Common myeloid progenitor, CD34-positive (primary cell): ENCODE measurements around the gene PKD1L1.

ENCODE experiments used
- CTCF ChIA-PET: fragments of 350-600 bp; sonication (Branson Sonifier 250); formaldehyde crosslinking; loops from one replicate; lab custom pipeline; 2021; ENCODE audit warnings: antibody characterized with exemption; lab: Charles Lee
- POLR2A ChIA-PET: fragments of 350-600 bp; sonication (Branson Sonifier 250); formaldehyde crosslinking; loops from one replicate; lab custom pipeline; 2021; ENCODE audit warnings: antibody characterized with exemption; lab: Charles Lee
- DNase-seq, 3 donors: peaks; one replicate each; pipeline versions ENCODE4 v3.0.0 to v3.0.0-alpha.2; 2013
- H3K27ac ChIP-seq, 2 experiments: 1 replicate in 1 of 2; 2 replicates in 1 of 2; pipeline ENCODE4 v1.7.0; 2013; ENCODE audit warnings: inconsistent platforms in 2 of 2, low read length in 2 of 2, mild to moderate bottlenecking in 2 of 2, low read depth in 1 of 2, moderate library complexity in 1 of 2; ENCODE audit not compliant: severe bottlenecking in 2 of 2, insufficient read depth in 1 of 2, poor library complexity in 1 of 2
- H3K27me3 ChIP-seq, 5 experiments: replicated peaks in 2 of 5; 1 replicate in 3 of 5; 2 replicates in 2 of 5; pipeline versions ENCODE4 v1.6.1 to v1.7.0; 2013; ENCODE audit warnings: low read length in 4 of 5, mild to moderate bottlenecking in 2 of 5, moderate library complexity in 2 of 5, inconsistent platforms in 1 of 5; ENCODE audit not compliant: insufficient read depth in 5 of 5, control insufficient read depth in 4 of 5
- H3K36me3 ChIP-seq, 4 experiments: 1 replicate in 2 of 4; 2 replicates in 2 of 4; pipeline versions ENCODE4 v1.6.1 to v1.7.0; 2013; ENCODE audit warnings: low read length in 3 of 4, control low read depth in 1 of 4, mild to moderate bottlenecking in 1 of 4; ENCODE audit not compliant: control insufficient read depth in 4 of 4, insufficient read depth in 4 of 4
- H3K4me1 ChIP-seq, 4 experiments: 1 replicate in 3 of 4; 2 replicates in 1 of 4; pipeline versions ENCODE4 v1.6.1 to v1.7.1; 2013; ENCODE audit warnings: low read length in 3 of 4, mild to moderate bottlenecking in 3 of 4, control low read depth in 1 of 4, inconsistent platforms in 1 of 4, moderate library complexity in 1 of 4; ENCODE audit not compliant: control insufficient read depth in 4 of 4, insufficient read depth in 4 of 4; ENCODE audit errors: control extremely low read depth in 1 of 4
- H3K4me3 ChIP-seq, 7 experiments: 1 replicate in 4 of 7; 2 replicates in 3 of 7; pipeline versions ENCODE4 v1.5.1 to v1.7.0; 2013; ENCODE audit warnings: mild to moderate bottlenecking in 7 of 7, low read length in 6 of 7, moderate library complexity in 6 of 7, inconsistent platforms in 2 of 7, low read depth in 2 of 7, control low read depth in 1 of 7; ENCODE audit not compliant: insufficient read depth in 4 of 7, control insufficient read depth in 1 of 7; ENCODE audit errors: extremely low read depth in 1 of 7
- H3K9me3 ChIP-seq, 5 experiments: 1 replicate in 4 of 5; 2 replicates in 1 of 5; pipeline versions ENCODE4 v1.6.1 to v1.7.1; 2013; ENCODE audit warnings: low read length in 4 of 5, mild to moderate bottlenecking in 2 of 5, inconsistent platforms in 1 of 5, low read depth in 1 of 5, moderate library complexity in 1 of 5; ENCODE audit not compliant: control insufficient read depth in 4 of 5, insufficient read depth in 2 of 5; ENCODE audit errors: control extremely low read depth in 1 of 5
- WGBS: methylation state at CpG from one replicate; pipeline ENCODE4 v1.1.5; 2013; ENCODE audit not compliant: insufficient coverage; 5-methylcytosine and 5-hydroxymethylcytosine counted together

Gene PKD1L1

GRCh38 chr7:47735431-47736345 lies 212.6 kb downstream of the PKD1L1 start:
- Histone ChIP-seq H3K9me3 (no peaks in the 10 kb centered on the region), H3K4me1 (no peaks in the 10 kb centered on the region), H3K36me3 (no peaks in the 10 kb centered on the region), H3K4me3 (no peak overlapping the region), H3K27me3 (peaks cover 0 to 4% (median 0%) of the 10 kb centered on the region in 5 experiments), H3K27ac (no peak overlapping the region)
- WGBS = 98% methylated on average over 3 of the region's 6 CpGs
- ChIA-PET POLR2A (no interaction called here), CTCF (interaction anchor here (1.2 kb wide), 1 partner anchor 62 kb away, joined by 3 read pairs; no protein-coding TSS in a partner anchor)
- no peak for DNase-seq

GRCh38 chr7:47734949-47735291 lies 213.3 kb downstream of the PKD1L1 start:
- H3K4me1 ChIP-seq = no peaks in the 10 kb centered on the region
- DNase-seq = no peak
- no peak overlapping the region for H3K4me3 ChIP-seq
- no peaks in the 10 kb centered on the region for H3K9me3 ChIP-seq
- H3K36me3 ChIP-seq = no peaks in the 10 kb centered on the region
- POLR2A ChIA-PET = interaction anchor here (1.1 kb wide), 1 partner anchor 22 kb away, joined by 3 read pairs; no protein-coding TSS in a partner anchor
- CTCF ChIA-PET = interaction anchor here (1.2 to 1.7 kb wide), 2 partner anchors 24 to 61 kb away, joined by 3 to 4 read pairs; no protein-coding TSS in a partner anchor
- no peak overlapping the region for H3K27ac ChIP-seq
- peaks cover 0 to 4% (median 0%) of the 10 kb centered on the region in 5 experiments for H3K27me3 ChIP-seq
- 100% methylated on average over 2 of the region's 4 CpGs for WGBS

- Histone ChIP-seq H3K27ac (no peak overlapping the region), H3K4me1 (no peaks in the 10 kb centered on the region), H3K36me3 (no peaks in the 10 kb centered on the region), H3K4me3 (no peak overlapping the region), H3K27me3 (peaks cover 0 to 4% (median 0%) of the 10 kb centered on the region in 5 experiments), H3K9me3 (no peaks in the 10 kb centered on the region)
- CTCF ChIA-PET = interaction anchor here (1.2 to 1.7 kb wide), 2 partner anchors 25 to 60 kb away, joined by 3 to 4 read pairs; no protein-coding TSS in a partner anchor
- POLR2A ChIA-PET = interaction anchor here (0.5 to 1.1 kb wide), 2 partner anchors 22 to 44 kb away, joined by 3 to 4 read pairs; no protein-coding TSS in a partner anchor
- no peak for DNase-seq
- WGBS = 88% methylated on average over 10 of the region's 11 CpGs
Observed at GRCh38 chr7:47734287-47734948, 213.8 kb downstream of the PKD1L1 start.

GRCh38 chr7:47730142-47730541 lies 218.1 kb downstream of the PKD1L1 start:
- POLR2A ChIA-PET = no interaction called here

GRCh38 chr7:47726047-47726726 lies 222.1 kb downstream of the PKD1L1 start:
- 100% methylated on average over 3 of the region's 3 CpGs for WGBS

More at GRCh38 chr7:47730142-47730541, 218.1 kb downstream of the PKD1L1 start:
- CTCF ChIA-PET = no interaction called here
- Histone ChIP-seq H3K9me3 (no peaks in the 10 kb centered on the region), H3K4me1 (no peaks in the 10 kb centered on the region), H3K4me3 (no peak overlapping the region), H3K36me3 (no peaks in the 10 kb centered on the region), H3K27ac (no peak overlapping the region), H3K27me3 (no peaks in the 10 kb centered on the region)
- WGBS = 99% methylated on average over 8 of the region's 9 CpGs
- no peak for DNase-seq

GRCh38 chr7:47725031-47725780 lies 223.1 kb downstream of the PKD1L1 start:
- H3K4me1 ChIP-seq = no peaks in the 10 kb centered on the region
- no peaks in the 10 kb centered on the region for H3K27me3 ChIP-seq
- H3K4me3 ChIP-seq = no peak overlapping the region
- no peak overlapping the region for H3K27ac ChIP-seq
- ChIA-PET POLR2A (no interaction called here), CTCF (interaction anchor here (0.8 kb wide), 1 partner anchor 19 kb away, joined by 3 read pairs; no protein-coding TSS in a partner anchor)
- no peaks in the 10 kb centered on the region for H3K9me3 ChIP-seq
- peak in 2 of 3 donors; percentile 3 to 11 for DNase-seq
- WGBS = 100% methylated on average over 3 of the region's 4 CpGs
- no peaks in the 10 kb centered on the region for H3K36me3 ChIP-seq

More at GRCh38 chr7:47726047-47726726, 222.1 kb downstream of the PKD1L1 start:
- ChIA-PET CTCF (no interaction called here), POLR2A (no interaction called here)
- Histone ChIP-seq H3K9me3 (no peaks in the 10 kb centered on the region), H3K27ac (no peak overlapping the region), H3K27me3 (no peaks in the 10 kb centered on the region), H3K36me3 (no peaks in the 10 kb centered on the region), H3K4me1 (no peaks in the 10 kb centered on the region), H3K4me3 (no peak overlapping the region)
- DNase-seq = no peak
